Neural progenitor cell (in vitro differentiated cells): ENCODE measurements around the gene EPX.

Experiments used
- CTCF ChIP-seq: fragments of 200-600 bp; sonication (generic); IDR thresholded peaks from 2 replicates; pipeline ENCODE4 v1.5.1; 2017; ENCODE audit warnings: antibody characterized with exemption, mild to moderate bottlenecking
- EZH2 ChIP-seq: fragments of 200-600 bp; sonication (generic); IDR thresholded peaks from 2 replicates; pipeline ENCODE4 v1.6.1; 2017; ENCODE audit warnings: antibody characterized with exemption, mild to moderate bottlenecking, moderate library complexity
- EZH2phosphoT487 ChIP-seq: fragments of 200-600 bp; sonication (generic); IDR thresholded peaks from 2 replicates; pipeline ENCODE4 v1.6.1; 2017; ENCODE audit warnings: antibody characterized with exemption

- TF ChIP-seq CTCF: no peak
- no peak for TF ChIP-seq EZH2
- TF ChIP-seq EZH2phosphoT487: no peak
These were observed 54.3 kb downstream of the EPX start for GRCh38 chr17:58246781-58247180.
